Stimulated activated CD4-positive, alpha-beta T cell treated with anti-CD3 and anti-CD28 coated beads, Interleukin-1b, Interleukin-23, amount 100 ng/mL, for 48 hours (primary cell): ENCODE results near the gene MCM3AP.

Experiments
- DNase-seq: peaks from one replicate; pipeline ENCODE4 v3.0.0-alpha.2; 2020

The MCM3AP gene

DNA sequence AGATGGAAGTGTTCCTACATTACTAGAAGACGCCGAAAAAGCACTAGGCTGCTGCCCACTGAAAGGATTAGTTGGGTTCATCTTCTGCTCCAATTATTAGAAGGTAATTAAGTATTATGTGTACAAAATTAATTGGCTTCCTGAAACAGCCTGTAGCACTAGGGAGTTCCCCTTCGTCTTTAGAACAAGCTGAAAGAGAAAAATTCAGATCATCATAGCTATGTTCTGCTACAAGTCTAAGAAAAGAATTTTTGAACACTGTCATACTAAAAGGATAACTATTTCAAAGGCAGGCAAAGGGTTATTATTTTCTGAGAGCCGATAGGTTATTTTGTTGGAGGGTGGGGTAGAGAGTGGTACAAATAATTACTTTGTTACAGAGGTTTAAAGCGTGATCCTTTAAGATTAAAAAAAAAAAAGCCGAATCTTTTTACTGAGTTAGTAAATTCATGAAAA, at the start of gene MCM3AP:
Gene MCM3AP, minus strand, starts transcription at position 406 of the 456 bp plus-strand sequence. Its CDS starts 325 bp downstream, at position 81.
- DNase-seq = no peak

DNA sequence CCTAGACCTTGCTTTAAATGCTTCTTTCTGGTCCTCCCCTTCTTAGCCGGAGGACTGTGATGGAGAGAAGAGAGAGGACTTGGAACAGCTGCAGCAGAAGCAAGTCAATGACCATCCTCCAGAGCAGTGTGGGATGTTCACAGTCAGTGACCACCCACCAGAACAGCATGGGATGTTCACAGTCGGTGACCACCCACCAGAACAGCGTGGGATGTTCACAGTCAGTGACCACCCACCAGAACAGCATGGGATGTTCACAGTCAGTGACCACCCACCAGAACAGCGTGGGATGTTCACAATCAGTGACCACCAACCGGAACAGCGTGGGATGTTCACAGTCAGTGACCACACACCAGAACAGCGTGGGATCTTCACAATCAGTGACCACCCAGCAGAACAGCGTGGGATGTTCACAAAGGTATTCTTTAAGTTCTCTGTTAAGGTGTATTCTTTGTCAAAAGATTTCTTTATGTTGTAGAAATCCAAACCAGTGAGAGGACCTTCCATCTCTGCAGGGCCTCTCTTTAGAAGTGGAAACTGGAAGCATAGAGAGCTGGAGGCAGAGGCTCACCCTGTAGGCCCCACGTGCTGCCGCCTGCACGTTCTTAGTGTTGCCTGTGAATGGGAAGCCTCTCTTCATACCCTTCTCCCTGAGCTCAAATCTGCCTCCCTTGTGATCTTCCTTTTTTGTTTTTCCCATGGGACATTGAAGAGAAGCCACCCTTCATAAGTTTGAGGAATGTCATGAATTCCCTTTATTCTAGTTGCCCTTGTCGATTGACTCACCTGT, 49.1 kb upstream of the MCM3AP start:
- DNase-seq = no peak

DNA sequence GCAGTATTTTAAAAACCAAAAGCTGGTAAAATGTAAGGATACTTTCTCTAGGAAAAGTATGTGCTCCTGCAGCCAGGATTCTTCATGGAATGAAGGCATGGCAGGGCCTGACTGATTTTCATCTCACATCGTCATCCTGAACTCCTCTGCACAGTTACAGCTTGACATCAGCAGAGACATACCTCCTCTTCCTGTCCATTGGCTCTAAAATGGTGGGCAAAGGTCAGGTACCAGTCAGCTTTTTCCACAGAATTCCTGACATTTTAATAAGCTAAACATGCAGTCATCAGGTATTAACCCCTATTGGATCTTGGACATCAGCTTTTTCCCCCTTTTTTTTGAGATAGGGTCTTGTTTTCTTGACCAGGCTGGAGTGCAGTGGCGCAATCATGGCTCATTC, 44.4 kb upstream of the MCM3AP start:
- DNase-seq = no peak

DNA sequence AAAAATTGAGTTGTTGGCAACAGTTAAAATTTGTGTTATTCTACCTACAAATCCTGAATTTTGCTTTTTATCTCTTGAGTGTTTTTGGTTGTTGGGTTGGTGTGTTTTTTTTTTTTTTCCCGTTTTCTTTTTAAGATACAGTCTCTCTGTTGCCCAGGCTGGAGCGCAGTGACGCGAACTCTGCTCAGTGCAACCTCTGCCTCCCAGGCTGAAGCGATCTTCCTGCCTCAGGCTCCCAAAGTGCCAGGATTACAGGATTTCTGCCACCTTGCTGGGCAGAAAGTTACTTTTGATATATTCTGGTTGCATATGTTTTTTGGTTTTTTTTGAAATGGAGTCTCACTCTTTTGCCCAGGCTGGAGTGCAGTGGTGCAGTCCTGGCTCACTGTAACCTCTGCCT, 42.7 kb upstream of the MCM3AP start:
- DNase-seq = no peak

DNA sequence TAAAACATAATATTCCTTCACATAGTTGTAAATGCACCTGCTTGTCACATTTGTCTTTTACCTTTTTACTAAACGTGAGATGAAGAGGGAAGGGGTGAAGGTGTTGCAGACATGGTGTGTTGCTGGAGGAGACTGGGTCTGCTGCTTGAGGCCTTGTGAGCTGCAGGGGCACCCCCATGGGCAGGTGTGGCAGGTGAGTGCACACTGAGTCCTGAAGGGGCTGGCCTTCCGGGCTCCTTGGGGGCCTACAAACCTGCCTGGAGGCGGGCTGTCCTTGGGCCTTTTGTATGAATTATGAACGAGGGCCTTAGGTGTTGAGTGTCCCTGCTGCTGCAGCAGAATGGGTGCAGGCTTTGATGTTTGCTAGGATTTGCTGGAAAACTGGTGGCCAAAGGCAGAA, 42.3 kb upstream of the MCM3AP start:
- no peak for DNase-seq

DNA sequence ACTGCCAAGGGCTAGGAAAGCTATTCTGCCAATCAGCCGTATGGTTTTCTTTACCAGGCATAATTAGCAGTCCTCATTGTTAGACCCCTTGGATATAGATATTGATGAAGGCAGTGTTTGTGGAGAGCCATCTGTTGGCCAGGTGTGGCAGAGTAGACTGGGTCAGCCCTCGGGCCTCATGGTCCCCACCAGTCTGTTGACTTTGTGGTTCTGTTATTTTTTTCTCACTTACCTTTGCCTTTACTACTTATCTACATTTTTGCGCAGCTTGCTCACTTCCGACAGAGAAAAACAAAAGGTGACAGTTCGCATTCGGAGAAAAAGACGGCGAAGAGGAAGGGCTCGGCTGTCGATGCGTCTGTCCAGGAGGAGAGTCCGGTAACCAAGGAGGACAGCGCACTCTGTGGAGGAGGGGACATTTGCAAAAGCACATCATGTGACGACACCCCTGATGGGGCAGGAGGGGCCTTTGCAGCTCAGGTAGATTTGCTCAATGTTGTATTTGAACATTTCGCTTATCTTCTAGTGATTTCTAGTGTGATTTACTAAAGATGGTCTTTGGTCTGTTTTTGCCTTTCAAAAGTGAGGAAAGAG, 40.8 kb upstream of the MCM3AP start:
- DNase-seq = no peak

DNA sequence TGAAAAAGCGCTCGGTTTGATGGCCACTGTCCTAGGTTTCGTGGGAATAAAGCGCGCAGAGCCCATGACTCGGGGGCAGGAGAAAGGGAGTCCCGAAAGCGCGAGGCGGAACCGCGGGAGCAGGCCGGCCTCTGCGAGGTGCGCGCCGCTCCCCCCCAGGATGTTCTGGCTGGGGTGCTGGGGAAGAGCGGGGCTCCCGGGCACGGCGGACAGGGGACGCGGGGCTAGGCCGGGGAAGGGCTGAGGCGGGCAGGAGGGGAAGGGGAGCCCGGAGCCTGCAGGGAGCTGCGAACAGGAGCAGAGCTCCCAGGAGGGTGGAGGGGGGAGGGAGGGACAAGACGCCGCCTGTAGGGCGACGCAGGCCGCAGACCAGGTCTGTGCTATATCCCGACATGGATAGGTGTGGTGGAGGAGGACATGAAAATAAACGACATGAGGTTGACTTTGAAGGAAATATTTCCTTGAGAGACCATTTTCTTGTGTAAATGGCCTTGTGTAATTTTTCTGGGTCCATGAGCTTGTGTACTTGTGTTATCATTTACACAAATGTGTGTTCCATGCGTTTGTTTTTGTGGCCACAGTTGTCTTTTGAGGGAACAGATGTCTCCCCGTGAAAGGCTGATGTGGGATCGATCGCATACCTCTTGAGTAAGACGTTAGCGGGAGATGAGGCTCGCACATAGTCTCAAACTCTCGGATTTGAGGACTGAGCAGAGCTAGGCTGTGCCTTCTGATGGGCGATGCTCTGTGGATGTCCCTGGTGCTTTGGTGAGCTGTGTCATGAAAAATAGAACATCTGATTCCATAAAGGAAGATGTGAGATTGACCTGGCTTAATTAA, 39.9 kb upstream of the MCM3AP start:
- peak; percentile 38 for DNase-seq

DNA sequence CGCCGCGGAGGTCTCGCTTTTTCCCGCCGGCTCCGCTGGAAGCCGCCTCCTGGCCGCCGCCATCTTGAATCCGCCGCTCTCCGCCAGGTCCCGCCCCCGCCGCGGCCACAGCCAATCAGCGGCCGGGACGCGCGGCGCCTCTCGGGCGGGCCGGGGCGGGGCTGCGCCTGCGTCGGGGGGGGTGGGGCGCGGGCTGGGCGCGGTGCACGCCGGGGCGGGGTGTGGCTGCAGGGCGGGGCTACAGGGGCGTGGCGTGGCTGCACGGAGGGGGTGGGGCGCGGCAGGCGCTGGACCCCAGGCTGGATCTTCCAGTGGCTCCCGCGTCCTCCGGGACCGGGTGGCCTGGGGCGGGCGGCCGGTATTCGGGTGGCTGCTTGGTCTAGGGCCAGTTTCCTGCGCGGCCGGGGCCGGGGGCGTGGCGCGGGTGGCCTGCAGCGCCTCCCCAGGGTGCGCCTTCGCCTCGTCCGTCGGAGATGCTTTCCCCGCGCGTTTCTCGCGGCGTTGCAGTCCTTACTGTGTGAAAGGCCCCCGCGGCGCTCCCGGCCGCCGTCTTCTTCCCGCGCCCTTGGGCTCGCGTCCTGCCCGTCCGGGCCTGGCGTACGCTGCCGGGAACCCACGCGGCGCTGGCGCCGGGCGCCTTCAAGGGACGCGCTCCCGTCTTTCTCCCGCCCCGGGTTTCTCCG, 39.1 kb upstream of the MCM3AP start:
- DNase-seq = peak; percentile 84

DNA sequence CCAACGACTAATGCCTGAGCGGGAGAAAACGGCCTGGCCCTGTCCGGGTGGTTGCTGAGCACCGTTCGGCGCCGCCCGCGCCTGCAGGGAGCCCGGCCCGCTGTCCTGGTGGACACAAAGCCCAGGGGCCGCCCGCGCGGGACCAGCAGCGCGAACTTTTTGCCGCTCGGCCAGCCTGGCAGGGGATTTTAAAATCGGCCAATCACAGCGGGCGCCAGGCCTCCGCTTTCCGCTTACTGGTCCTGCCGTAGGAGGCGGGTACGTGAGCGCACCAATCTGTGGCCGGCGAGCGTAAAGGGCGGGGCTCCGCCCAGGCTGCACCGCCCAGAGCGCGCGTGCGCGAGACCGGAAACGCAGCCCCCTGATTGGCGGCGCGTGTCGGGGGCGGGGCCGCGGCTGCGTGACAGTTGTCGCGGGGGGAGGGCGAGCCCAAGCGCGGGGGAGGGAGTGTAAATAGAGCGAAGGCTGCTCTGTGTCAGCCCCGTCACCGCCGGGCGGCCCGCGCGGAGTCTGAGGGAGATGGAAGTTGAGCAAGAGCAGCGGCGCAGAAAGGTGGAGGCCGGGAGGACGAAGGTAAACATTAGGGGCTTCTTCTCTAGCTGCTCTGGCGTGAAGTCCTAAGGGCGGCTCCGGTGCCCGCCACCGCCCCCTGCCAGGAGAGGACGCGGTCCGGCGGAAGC, 38.4 kb upstream of the MCM3AP start, which contains the start of the genes C21orf58 and PCNT:
Gene C21orf58, minus strand, starts transcription at position 161 of the 680 bp plus-strand sequence. CDS start 1,132 bp downstream, outside the sequence.
Gene PCNT, plus strand, starts transcription at position 447 of the 680 bp plus-strand sequence. Its CDS starts 73 bp downstream, at position 520.
- peak; percentile 98 for DNase-seq

DNA sequence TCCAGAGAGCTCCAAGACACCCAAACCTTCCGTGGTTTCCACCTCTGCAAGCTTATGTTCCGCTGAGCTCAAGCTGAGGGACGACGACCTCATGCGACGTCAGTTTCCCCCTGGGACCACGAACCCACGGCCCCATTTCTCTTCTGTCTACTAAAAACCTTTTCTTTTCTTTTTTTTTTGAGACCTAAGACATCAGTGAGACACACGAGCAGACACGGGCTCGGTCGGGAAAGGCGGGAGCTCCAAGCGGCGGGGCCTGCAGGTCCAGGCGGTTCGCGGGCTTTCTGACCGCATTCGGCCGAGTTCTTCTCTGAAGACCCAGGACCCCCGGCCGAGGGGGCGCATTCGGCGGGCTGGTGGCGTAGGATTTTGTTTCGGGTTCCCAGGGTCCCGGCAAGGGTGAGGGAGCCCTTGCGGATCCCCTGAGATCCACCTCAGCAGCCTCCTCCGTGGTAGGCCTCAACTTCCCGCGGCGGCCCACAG, 37.9 kb upstream of the MCM3AP start:
- DNase-seq = peak; percentile 28

DNA sequence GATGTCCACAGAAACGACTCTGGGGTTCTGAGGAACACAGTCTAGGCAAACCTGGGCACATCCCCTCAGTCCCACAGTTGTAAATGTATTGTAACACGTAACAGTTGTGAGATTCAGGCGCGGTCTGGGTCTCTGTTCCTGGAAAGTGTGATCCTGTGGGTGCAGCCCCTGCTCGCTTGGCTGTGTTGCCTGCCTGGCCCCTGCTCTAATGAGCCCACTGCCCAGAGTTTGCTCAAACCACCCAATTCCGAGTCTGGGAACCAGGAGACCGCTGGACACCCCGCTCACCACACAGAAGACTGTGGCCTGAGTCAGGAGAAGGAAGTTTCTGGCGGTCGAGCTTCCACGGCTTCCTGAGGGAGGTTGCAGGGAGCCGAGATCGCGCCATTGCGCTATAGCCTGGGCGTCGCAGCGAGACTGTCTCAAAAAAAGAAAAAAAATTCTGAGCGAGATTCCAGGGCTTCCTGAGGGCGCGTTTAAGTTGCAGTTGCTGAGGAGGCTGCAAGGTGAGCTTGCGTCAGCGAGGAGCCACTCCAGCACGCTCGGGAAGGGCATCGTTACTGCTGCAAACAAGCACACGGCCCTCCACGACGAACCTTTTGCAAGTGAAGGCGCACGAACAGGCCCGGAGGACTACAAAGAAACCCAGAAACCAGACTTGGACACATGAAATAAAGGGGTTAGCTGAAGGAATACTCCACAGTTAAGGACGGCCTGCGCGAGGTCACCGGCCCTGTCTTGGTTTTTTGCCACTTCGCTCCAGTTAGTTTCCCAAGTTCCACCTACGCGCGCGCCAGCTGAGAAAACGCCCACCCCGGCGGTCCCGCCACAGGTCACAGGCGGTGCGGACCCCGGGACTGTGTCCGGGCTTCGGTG, 37.2 kb upstream of the MCM3AP start:
- peak; percentile 27 for DNase-seq

DNA sequence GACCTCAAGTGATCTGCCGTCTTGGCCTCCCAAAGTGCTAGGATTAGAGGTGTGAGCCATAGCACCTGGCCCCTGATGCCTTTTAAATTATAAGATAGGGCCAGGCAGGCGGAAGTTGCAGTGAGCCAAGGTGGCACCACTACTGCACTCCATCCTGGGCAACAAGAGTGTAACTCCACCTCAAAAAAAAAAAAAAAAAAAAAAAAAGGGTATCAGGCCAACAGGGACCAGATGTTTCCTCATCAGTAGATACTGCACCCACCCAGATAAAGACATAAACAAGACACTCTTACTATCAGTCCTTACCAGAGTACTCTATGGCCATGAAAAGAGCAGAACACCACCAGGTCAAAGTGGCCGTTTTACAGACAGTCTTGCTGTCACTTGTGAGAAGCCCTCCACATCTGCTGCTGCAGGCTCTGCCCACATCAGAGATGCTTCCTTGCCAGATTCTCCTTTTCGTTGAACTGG, 35.0 kb upstream of the MCM3AP start:
- DNase-seq = no peak

DNA sequence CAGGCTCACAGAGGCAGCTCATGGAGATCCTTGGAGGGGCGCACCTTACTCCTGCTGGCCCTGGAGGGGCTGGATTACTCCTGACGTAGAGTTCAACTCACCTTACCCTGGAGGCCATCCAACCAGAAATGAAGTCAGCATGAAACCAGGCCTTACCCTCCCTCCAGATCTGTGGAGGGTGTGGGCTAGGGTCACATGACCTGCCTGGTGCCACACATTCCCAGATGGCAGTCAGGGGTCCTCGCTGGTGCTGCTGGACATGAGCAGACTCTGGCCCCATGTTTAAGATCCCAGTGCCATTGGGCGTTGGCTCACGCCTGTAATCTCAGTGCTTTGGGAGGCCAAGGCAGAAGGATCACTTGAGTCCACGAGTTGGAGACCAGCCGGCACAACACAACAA, 33.8 kb upstream of the MCM3AP start:
- DNase-seq = no peak

DNA sequence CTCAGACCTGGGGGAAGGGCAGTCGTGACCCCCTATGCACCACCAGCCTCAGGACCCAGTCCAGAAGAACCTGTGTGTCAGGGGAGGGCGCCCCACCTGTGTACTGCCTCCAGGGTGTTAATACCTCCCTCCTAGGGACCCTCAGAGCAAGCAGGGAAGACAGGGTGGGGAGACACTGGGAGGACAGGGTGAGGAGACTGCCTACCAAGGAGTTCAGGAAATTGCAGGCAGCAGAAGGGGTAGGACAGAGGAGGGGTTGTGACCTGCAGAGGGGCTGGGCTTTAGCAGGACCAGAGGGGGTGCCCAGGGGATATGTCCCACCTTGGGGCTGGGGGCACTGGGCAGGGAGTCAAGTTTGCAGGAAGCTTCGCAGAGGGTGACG, 33.0 kb upstream of the MCM3AP start:
- DNase-seq = no peak

DNA sequence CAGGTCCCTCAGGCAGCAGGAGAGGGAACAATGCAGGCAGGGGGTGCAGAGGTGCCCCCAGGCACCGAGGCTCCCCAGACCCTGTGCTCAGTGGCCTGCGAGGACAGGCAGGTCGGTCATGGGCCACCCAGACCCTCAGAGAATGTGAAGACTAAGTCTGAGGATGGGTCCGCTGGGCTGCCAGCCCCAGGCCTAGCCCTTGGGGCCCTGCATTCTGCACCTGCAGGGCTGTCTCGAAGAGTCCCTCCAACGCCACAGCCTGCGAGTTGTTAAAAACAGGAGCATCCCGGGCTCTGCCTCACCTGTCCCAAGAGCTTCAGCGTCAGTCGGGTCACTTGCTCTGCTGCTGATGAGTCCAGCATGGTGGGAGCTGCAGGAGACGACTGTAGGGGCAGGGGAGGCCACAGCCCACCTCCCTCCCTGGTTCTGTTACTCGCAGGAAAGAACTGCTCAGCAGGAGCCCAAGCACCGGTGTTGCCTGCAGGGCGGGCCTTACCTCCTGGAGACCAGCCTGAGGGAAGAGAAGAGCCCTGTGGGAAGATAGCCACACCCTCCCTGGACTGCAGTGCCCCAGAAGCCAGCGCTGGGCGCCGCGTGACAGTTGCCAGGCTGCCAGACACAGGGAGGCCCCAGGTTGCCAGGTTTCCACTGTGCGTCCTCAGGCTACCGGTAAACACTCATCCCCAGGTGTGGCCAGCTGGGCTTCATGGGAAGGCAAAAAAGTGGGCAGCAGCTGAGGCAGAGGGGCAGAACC, 32.5 kb upstream of the MCM3AP start:
- no peak for DNase-seq

DNA sequence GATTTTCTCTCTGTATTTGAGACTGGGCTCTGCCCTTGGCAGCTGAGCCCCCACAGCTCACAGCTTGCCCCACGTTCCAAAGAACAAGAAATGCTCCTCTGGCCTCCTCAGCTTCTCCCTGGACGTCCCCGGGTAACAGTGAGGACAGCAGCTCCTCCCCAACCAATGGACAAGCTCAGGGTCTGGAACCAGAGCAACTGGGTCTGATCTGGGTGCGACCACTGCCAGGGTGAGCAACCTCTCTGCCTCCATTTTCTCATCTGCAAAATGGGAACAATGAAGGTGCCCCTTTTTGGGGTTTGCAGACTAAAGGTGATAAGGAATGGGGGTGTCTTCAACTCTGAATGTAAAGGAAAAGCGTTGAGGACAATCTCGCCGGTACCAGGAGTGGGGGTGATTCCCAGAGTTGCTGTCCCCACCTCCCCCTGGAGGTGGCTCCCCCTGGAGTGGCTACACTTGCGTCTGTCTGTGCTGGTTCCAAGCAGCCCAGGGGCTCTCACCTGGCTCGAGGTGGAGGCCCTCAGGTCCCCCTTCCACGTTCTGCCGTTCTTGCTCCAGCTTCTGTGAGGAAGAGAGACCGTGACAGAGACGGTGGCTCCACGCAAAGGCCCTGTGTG, 31.4 kb upstream of the MCM3AP start:
- no peak for DNase-seq

DNA sequence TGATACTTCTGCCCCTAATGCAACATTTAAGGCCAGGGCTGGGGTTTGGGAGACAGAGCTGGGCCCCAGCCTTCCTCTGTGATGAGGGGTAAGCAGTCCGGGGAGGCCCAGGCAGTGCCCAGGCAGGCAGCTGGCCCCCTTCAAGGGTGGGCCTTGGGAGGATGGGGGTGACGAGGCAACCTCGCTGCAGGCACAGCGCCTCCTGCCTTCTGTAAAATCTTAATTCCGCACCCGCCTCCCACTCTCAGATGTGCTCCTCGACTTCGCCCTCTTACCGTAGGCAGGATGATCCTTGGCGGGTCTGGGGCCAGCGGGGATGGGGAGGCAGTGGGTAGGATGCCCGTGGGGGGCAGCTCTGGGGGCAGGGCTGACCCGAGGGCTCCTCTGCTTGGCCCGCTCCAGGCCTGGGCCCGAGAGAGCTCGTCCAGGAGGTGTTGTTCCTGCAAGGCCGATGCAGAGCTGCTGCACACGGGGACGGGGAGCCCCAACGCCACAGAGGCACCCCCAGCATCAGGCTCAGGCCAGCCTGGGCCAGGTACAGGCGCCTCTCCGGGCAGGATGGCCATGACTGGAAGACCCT, 29.1 kb upstream of the MCM3AP start:
- no peak for DNase-seq

DNA sequence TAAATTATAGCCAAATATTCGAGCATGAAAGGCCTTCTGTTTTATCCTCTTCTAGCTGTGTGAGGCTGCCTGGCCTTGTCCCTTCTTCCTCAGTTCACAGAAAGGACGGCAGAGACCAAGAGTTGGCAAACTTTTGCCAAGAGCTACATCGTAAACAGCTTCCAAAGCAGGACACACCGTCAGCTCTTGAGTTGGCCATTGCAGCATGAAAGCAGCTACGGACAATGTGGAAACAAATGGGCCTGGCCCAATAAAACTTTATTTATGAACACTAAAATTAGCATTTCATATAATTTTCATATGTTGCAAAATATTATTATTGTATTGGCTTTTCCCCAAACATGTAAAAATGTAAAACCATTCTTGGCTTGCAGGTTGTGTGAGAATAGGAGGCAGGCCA, 27.5 kb upstream of the MCM3AP start:
- DNase-seq = no peak

DNA sequence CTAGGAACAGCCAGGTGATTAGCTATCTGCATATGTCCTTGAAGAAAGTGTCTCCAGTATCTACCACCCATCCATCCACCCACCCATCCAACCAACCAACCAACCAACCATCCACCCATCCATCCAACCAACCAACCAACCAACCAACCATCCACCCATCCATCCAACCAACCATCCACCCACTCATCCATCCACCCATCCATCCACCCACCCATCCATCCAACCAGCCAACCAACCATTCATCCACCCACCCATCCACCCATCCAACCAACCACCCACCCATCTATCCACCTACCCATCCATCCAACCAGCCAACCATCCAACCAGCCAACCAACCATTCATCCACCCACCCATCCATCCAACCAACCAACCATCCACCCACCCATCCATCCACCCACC, 26.2 kb upstream of the MCM3AP start:
- no peak for DNase-seq
